T47D (cell line): ENCODE data around the gene CHRNA10.
A peak's percentile ranks its signal among the peaks of the same experiment; 100 is the strongest.
"Not testable (repeated sequence)": the region's sequence is repeated elsewhere in the genome, so short reads cannot be mapped to it uniquely, and the experiment has no call there.

Experiments
- DNase-seq, 2 experiments: peaks; one replicate each; pipeline versions ENCODE4 v3.0.0 to v3.0.0-alpha.2; 2011 to 2012; ENCODE audit warnings: low read depth in 1 of 2, low spot score in 1 of 2
- JUND ChIP-seq: IDR thresholded peaks from 2 replicates; pipeline ENCODE4 v1.6.1; 2012; ENCODE audit warnings: low read depth
- in situ Hi-C: cut with HindIII; loops from 2 replicates; pipeline ENCODE4 v1.10.0; 2016; ENCODE audit warnings: low sequenced_read_pairs, low pct_unique_long_range_greater_than_20kb

Gene CHRNA10

DNA sequence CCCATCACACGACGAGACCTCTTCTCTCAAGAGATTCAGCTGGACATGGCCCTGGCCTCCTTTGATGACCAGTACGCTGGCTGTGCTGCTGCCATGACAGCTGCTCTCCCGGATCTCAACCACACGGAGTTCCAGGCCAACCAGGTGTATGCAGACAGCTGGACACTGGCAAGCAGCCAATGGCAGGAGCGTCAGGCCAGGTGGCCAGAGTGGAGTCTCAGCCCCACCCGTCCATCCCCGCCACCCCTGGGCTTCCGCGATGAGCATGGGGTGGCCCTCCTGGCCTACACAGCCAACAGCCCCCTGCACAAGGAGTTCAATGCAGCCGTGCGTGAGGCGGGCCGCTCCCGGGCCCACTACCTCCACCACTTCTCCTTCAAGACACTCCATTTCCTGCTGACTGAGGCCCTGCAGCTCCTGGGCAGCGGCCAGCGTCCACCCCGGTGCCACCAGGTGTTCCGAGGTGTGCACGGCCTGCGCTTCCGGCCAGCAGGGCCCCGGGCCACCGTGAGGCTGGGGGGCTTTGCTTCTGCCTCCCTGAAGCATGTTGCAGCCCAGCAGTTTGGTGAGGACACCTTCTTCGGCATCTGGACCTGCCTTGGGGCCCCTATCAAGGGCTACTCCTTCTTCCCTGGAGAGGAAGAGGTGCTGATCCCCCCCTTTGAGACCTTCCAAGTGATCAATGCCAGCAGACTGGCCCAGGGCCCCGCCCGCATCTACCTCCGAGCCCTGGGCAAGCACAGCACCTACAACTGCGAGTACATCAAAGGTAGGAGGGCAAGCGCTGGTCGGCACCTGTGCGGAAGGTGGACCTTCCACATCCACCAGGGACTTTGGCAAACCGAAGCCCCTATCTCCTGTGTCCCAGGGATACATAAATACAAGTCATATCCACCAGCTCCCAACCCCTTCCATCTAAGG, 11.3 kb downstream of the CHRNA10 start:
- DNase-seq, result no peak

DNA sequence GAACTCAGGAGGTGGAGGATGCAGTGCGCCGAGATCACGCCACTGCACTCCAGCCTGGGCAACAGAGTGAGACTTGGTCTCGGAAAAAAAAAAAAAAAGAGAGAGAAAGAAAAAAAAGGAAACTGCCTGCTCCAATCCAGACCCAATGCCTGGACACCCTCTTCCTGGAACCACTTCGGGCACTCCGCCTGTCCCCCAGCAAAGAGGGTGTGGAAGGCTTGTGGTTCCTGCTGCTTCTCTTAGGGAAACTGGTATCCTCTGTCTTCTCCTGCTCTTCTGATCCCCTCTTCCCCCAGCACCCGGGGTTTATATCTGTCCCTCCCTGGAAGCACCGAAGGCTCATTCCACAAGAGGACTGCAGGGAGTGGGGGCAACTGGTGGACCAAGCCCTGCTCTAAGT, 12.9 kb downstream of the CHRNA10 start:
- in situ Hi-C loops, result no loop called here
- no peak for DNase-seq
- no peak for TF ChIP-seq JUND

More for the DNA sequence above, 11.3 kb downstream of the CHRNA10 start:
- TF ChIP-seq JUND, result no peak
- in situ Hi-C loops, result no loop called here

DNA sequence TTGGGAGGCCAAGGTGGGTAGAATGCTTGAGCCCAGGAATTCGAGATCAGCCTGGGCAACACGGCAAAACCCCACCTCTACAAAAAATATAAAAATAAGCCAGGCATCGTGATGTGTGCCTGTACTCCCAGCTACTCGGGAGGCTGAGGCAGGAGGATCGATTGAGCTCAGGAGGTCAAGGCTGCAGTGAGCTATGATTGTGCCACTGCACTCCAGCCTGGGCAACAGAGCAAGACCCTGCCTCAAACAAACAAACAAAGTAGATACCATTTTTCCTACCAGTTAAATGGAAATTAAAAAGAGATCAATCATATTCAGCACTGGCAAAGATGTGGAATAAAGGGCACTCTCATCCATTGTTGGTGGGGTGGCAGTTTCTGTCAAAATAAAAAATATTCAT, 13.9 kb downstream of the CHRNA10 start:
- in situ Hi-C loops, DNase-seq: not testable (repeated sequence)

DNA sequence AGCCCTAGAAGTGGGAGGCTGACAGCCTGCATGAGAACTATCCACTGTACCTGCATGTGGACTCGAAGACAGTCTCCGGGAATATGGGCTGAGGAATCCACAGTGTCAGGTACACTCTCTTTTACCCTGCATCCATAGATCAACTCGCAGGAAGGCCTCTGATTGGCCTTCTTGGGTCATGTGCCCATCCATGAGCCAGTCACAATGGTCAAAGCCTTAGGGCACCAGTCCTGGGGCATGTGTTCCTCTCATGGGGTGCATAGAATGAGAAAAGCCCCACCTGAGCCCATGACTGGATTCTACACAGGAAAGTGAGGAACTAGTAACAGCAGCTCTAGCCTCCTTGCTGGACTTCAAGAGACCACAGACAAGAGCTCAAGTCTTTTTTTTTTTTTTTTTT, 15.6 kb downstream of the CHRNA10 start:
- no peak for DNase-seq
- TF ChIP-seq JUND, result no peak
- in situ Hi-C loops, result no loop called here

DNA sequence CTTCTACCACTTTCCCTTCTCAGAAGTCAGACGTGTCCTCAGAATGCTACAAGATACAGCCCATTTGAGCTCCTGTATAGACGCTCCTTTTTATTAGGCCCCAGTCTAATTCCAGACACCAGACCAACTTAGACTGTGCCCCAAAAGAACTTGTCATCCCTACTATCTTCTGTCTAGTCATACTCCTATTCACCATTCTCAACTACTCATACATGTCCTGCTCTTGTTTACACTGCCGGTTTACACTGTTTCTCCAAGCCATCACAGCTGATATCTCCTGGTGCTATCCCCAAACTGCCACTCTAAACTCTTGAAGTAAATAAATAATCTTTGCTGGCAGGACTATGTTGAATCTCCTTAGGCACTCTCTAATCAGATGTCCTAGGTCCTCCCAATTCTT, 18.7 kb downstream of the CHRNA10 start:
- in situ Hi-C loops, DNase-seq: not testable (repeated sequence)

DNA sequence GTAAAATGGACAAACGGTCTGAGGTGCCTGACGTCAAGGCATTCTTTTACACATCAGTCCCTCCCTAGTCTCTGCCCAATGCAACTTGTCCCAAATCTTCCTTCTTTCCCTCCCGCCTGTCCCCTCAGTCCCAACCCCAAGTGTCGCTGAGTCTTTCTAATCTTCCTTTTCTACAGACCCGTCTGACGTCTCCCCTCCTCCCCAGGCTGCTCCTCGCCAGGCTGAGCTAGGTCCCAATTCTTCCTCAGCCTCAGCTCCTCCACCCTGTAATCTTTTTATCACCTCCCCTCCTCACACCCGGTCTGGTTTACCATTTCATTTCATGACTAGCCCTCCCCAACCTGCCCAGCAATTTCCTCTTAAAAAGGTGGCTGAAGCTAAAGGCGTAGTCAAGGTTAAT, 21.8 kb downstream of the CHRNA10 start:
- DNase-seq, in situ Hi-C loops: not testable (repeated sequence)

DNA sequence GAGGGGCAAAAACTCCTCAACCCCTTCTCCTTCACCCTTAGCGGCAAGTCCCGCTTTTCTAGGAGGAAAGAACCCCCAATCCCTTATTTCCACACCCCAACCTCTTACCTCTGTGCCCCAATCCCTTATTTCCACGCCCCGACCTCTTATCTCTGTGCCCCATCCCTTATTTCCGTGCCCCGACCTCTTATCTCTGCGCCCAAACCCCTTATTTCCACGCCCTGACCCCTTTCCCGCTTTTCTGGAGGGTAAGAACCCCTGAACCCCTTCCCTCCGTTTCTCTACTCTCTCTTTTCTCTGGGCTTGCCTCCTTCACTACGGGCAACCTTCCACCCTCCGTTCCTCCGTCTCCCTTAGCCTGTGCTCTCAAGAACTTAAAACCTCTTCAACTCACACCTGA, 22.3 kb downstream of the CHRNA10 start:
- DNase-seq, in situ Hi-C loops: not testable (repeated sequence)

DNA sequence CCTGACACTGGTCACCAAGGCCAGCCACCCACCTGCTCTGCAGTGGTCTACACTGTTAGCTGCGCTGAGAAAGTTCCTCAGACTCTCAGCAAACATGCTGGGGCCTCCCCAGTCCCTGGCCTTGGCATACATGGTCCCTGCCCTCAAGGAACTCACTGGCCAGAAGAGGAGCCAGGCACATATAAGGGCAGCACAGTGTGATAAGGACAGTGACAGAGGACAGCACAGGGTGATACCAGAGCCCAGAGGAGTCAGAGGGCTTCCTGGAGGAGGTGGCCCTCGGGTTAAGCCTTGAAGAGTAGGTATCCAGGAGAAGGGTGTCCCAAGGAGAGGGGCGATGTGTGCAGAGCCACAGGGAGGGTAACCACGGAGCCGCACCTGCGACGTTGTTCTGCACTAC, 25.6 kb downstream of the CHRNA10 start:
- no peak for TF ChIP-seq JUND
- DNase-seq, result no peak
- in situ Hi-C loops, result no loop called here

DNA sequence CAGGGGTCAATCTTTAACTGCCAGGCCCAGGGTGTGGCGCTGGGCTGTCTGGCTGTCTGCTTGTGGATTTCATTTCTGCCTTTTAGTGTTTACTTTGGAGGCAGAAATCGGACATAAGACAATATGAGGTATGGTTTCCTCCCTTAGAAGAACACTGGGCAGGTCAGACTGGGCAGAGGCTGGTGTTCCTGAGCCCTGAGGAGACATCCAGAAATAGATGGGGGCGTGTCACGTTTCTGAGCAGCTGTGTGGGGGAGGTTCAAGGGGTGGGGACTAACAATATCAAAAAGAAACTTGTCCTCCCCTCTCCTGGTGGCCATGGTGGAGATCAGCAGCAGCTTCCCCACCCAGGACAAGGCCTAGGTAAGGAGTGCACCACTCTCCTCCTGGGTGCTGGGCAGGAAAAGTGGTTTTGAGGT, 26.4 kb downstream of the CHRNA10 start, which contains the start of gene ART1:
ART1 (plus strand) TSS at position 312 of the 419 bp plus-strand sequence. CDS start 14,086 bp downstream, outside the sequence.
- no peak for DNase-seq
- in situ Hi-C loops, result no loop called here
- no peak for TF ChIP-seq JUND

DNA sequence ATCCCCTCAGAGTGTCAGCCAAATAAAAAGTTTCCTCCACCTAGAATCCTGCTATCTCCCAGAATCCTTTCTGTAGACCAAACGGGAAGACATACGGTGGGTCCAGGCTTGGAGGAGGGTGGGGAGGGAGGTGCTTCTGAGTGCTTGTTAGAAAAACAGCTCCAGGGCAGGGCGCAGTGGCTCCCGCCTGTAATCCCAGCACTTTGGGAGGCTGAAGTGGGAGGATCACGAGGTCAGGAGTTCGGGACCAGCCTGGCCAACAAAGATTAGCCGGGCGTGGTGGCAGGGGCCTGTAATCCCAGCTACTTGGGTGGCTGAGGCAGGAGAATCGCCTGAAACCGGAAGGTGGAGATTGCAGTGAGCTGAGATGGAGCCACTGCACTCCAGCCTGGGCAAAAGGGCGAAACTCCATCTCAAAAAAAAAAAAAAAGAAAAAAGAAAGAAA, 28.1 kb downstream of the CHRNA10 start:
- DNase-seq, in situ Hi-C loops: not testable (repeated sequence)

DNA sequence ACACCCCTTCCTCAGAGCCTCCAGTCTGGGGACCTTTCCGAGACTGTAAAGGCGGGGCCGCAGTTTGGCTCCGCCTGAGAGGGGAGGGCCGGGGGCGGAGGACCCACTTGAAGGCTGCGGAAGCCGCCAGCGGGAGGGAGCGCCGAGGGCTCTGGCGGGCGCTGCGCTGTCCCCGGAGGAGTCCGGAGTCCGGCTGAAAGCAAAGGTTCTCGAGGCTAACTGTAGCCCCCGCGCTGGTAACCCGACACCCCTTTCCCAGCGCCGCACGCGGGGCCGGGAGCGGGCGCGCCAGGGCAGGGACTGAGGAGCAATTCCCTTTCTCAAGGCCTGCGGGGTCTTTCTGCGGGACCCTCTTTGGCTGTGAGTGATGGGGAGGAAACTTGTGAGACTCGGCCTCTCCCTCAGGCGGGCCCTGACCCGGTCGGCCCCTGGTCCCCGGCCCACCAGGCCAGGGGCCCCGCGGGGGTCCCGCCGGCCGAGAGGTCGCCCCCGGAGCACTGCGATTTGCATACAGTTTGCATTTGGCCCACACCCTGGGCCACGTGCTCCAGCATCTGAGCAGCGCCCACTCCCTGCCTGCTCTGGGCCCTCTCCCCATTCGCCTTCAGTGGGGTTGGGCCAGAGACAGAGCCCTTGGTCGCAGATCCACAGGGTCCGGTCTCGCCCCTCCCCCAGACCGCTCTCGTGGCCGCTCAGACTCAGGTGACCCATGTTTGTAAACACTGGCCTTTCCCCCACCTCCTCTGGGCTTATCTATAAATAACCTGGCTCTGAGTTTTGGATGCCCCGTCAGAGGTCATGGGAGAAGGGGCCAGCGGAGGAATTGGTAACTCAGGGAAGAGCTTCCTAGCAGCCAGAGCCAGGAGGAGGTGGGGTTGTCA, 28.9 kb downstream of the CHRNA10 start:
- in situ Hi-C loops, result no loop called here
- peak; percentile 73 to 90 for DNase-seq
- TF ChIP-seq JUND, result no peak

DNA sequence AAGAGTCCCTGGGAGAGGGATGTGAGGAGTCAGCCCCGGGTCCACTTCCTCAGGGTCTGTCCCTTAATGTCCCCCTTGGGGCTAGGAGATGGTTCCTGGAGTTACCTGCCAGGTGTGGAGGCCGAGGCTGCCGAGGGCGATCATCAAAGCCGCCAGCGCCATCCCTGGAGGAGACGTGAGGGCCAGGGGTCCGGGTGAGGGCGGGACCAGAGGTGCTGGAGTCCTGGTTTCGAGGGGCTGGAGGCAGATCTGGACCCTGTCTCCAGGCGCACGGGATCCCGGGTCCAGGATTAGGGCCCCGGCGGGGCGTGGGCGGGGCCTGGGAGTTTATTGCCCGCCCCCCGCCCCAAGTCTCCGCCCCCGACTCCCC, 29.5 kb downstream of the CHRNA10 start, which contains the start of gene ART5:
ART5 (minus strand) TSS at position 292 of the 370 bp plus-strand sequence; CDS start at position 162, 130 bp downstream.
- in situ Hi-C loops, result no loop called here
- no peak for DNase-seq
- TF ChIP-seq JUND, result no peak

DNA sequence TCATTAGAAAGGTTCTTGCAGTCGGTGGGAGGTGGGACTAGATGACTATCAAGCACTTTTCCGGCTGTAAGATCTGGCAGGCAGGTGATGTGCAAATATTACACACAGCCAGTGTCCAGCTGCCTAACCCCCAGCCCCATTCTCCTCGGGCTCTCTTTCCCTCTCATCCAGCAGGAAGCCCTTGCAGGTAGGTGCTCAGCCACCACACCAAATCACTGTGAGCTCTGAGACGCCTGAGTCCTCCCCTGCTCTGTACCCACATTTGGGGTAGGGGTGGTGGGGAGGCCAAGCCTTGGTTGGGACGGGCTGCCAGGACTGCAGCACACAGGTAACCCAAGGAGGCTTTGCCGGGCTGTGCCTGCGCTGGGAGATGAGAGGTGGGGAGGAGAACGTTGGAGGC, 30.0 kb downstream of the CHRNA10 start:
- no peak for DNase-seq
- no peak for TF ChIP-seq JUND
- in situ Hi-C loops, result no loop called here
